Retinal pigment epithelial cell (primary cell): Measurements from ENCODE around the gene SMAD6.

Experiments
- DNase-seq: peaks from one replicate; pipeline ENCODE4 v3.0.0-alpha.2; 2010; ENCODE audit warnings: low read depth
- H3K4me3 ChIP-seq: 2 replicates; pipeline ENCODE4 v1.5.1; 2011; ENCODE audit warnings: mild to moderate bottlenecking, low read length, control low read depth, moderate library complexity
- CTCF ChIP-seq: conservative IDR thresholded peaks from 2 replicates; pipeline ENCODE4 v1.5.1; 2011; ENCODE audit warnings: low read depth, low read length, control low read depth, inconsistent platforms

Gene SMAD6

DNA sequence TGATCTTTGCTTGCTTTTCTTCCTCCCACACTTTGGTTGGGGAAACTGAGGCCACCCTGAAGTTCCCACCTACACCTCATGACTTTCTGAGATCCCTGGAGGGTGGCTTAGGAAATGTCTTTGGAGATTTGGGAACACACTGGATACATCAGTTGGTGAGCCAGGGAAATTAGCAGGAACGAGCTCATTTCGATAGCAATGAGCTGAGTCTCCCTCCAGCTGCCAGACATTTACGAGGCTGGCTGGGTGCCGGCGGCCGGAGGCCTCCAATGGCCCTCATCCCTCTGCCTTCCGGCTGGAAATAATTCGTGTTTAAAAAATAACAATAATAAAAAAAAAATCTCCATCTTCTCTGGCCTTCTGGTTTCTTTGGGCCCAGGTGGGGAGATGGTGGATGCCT, 38.8 kb downstream of the SMAD6 start:
- no peak for TF ChIP-seq CTCF
- no peak for DNase-seq
- H3K4me3 ChIP-seq, result no peak overlapping the region

GRCh38 chr15:66741646-66742045, 39.6 kb downstream of the SMAD6 start:
- no peak for DNase-seq
- no peak for TF ChIP-seq CTCF
- H3K4me3 ChIP-seq, result no peak overlapping the region

- H3K4me3 ChIP-seq, result no peak overlapping the region
- DNase-seq, result no peak
- TF ChIP-seq CTCF, result no peak
These were observed 40.2 kb downstream of the SMAD6 start for GRCh38 chr15:66742286-66742685.

DNA sequence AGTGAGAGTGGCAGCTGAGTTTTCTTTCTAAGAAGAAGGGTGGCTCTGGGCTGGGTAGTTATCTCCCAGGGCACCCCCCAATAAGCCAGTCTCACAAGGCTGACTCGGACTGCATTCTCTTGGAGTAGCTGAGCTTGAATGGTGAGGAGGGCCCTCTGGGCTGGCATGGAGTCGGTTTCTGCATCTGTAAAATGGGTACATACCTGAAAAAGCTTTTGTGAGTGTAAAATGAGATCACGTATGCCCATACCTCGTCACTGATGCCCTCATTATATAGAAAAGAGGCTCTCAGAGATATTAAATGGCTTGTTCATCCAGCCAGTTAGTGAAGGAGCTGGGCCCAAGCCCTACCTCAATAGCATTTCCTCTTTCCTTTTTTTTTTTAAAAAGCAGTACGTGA, 41.2 kb downstream of the SMAD6 start:
- DNase-seq, result no peak
- H3K4me3 ChIP-seq, result no peak overlapping the region
- no peak for TF ChIP-seq CTCF

DNA sequence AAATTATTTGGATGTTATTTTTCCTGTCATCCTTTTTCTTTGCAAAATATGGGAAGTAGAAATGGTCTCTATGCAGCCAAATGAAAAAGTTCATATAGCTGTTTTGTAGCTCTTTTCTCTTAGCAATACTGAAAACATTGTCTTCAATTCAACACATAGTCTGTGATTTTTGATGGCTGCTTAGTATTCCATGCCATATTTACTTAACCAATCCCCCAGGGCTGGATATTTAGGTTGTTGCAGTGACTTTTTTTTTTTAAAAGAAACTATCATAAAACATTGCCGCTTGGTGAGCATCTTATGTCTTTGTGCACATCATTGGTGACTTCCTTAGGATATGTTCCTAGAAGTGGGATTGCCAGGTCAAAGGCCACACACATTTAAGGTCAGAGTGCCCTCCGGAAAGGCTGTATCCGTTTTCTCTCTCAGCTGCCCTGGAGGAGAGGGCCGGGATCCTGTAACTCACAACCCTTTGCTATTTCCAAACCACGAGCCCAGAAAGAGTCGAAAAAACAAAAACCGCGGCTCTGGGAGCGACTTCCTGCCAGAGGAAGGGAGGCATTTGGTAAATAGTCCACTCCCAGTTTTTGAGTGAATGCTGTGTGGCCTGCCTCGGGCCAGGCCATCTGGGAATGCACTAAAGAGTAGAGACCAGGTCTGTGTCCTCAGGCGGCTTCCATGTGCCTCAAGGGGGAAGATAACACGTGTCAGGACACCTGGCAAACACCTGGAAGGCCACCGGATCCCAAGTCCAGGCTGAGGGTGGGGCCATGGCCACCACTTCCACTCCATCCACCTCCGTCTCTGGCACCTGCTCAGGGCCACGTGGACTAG, 41.9 kb downstream of the SMAD6 start:
- no peak for TF ChIP-seq CTCF
- H3K4me3 ChIP-seq, result no peak overlapping the region
- no peak for DNase-seq

DNA sequence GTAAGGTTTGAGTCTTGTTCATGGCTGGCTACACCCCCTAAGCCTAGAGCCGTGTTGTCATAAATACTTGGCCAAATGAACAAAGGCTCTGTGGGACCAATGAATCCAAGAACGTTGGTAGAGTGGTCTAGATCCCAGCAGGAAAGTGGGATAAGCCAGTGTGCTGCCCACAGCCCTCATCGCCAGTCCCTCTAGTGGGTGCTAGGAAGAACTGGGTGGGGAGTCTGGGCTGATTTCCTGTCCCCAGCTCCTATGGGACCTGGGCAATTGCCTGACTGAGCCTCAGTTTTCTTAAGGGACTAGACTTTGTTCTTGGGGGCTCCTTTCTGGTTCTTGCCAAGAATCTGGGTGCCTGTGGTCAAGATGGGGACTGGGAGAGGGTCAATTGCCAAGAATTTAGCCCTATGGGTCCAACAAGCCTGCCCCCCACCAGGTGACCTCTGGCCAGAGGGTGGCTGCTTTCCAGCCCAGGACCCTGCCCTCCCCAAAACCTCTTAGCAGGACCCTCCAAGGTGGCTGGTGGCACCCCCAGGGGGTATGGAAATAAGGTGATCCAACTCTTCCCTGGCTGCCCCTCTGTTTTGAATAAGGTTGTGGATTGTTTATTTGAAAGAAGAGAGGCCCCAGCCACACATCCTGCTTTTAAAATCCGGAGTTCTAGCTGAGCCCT, 42.7 kb downstream of the SMAD6 start:
- no peak overlapping the region for H3K4me3 ChIP-seq
- DNase-seq, result no peak
- peak; percentile 20 for TF ChIP-seq CTCF
